ENCODE results near the gene PRKCA. TPM values are rescaled to one million over a fixed set of nuclear protein-coding genes. Genes with fewer than 3 reads are reported as not detected.

Gene PRKCA
- total and polyA plus RNA-seq, 10 of the 15 experiments (the other 5 are each of a cell fraction or from before 2014, with no cell fraction given): 0.11 to 14.6 (median 0.72) TPM

- no peak for FAIRE-seq
- H3K9me3 ChIP-seq (replicated peaks; ENCODE audit: control insufficient read depth, insufficient read depth, low read length): no peaks in the 10 kb centered on the region
- TF ChIP-seq USF2 (IDR thresholded peaks at IDR 0.05; ENCODE audit: borderline replicate concordance, low read depth, low read length): no peak
- 0 out of 2 replicates have a peak, but pooled peaks have one; percentile 18 for TF ChIP-seq NBN (IDR thresholded peaks at IDR 0.05)
- TF ChIP-seq RAD51 (IDR thresholded peaks at IDR 0.05): peak; percentile 61
- peak; percentile 29 for TF ChIP-seq SMAD1 (IDR thresholded peaks at IDR 0.05; ENCODE audit: low read depth, partially characterized antibody)
- TF ChIP-seq BMI1 (IDR thresholded peaks at IDR 0.05; ENCODE audit: borderline replicate concordance): 0 out of 2 replicates have a peak, but pooled peaks have one; percentile 1
- peak overlapping the region; percentile 65 for H3K4me3 ChIP-seq
- WGBS (ENCODE audit: insufficient coverage, insufficient replicate concordance, low lambda C conversion rate, missing lambda C conversion rate): 2% methylated on average over 14 of the region's 14 CpGs
- CTCF ChIA-PET: interaction anchor here (0.9 to 1.3 kb wide), 2 partner anchors 46 to 266 kb away, joined by 3 to 4 read pairs; no protein-coding TSS in a partner anchor
- H2AFZ ChIP-seq (ENCODE audit: control insufficient read depth, low read depth, low read length): no peak overlapping the region
- intact Hi-C loops (cut with micrococcal nuclease; ENCODE audit: unreplicated experiment) (loop anchor here (5.0 kb wide), 2 partner anchors 126 to 371 kb away; no protein-coding TSS in a partner anchor), in situ Hi-C loops (cut with MboI) (no loop called here)
- peak overlapping the region; percentile 83 for H3K4me2 ChIP-seq (ENCODE audit: control insufficient read depth, insufficient read depth)
- H3K36me3 ChIP-seq (ENCODE audit: control insufficient read depth in 2 of 2, insufficient read depth in 2 of 2, low read length in 1 of 2): no peaks in the 10 kb centered on the region
- H3K4me1 ChIP-seq (ENCODE audit: control insufficient read depth, insufficient read depth, low read length): no peaks in the 10 kb centered on the region
- SMC1A ChIA-PET (ENCODE audit: uncharacterized antibody, unreplicated experiment): interaction anchor here (0.9 to 2.3 kb wide), 6 partner anchors 11 to 327 kb away, joined by 3 to 6 read pairs (median 4); no protein-coding TSS in a partner anchor
- no peak overlapping the region for H3K27ac ChIP-seq (ENCODE audit: control insufficient read depth, insufficient read depth)
- POLR2A ChIA-PET: interaction anchor here (0.5 to 1.5 kb wide), 4 partner anchors 16 to 72 kb away, joined by 3 to 4 read pairs (median 3); no protein-coding TSS in a partner anchor
- H4K20me1 ChIP-seq (ENCODE audit: control insufficient read depth, insufficient read depth): no peaks in the 10 kb centered on the region
- H3K9ac ChIP-seq (ENCODE audit: control insufficient read depth, insufficient read depth, low read length): no peak overlapping the region
- no peaks in the 10 kb centered on the region for H3K79me2 ChIP-seq (ENCODE audit: control insufficient read depth, insufficient read depth, low read length)
- no TSS peak for BruUV-seq (replicated peaks)
- DNase-seq (ENCODE audit: low read depth, low spot score): no peak
- RAD21 ChIA-PET (ENCODE audit: unreplicated experiment): interaction anchor here (0.9 to 1.1 kb wide), 2 partner anchors 102 to 122 kb away, joined by 3 to 4 read pairs; no protein-coding TSS in a partner anchor
- H3K27me3 ChIP-seq (replicated peaks in 1 of 2; ENCODE audit: control insufficient read depth in 2 of 2, insufficient read depth in 2 of 2, low read length in 1 of 2): peaks cover 0 to 11% of the 10 kb centered on the region in 2 experiments; a peak in 2 of 4 replicates
- 0 out of 3 replicates have a peak, but pooled peaks have one; percentile 12 for ATAC-seq
Measured at GRCh38 chr17:66301367-66301863, 998 bp upstream of the PRKCA start.

All from GM12878 (cell line).